ENCODE data around the gene DCP2. TPM values are rescaled to one million over a fixed set of nuclear protein-coding genes. Genes with fewer than 3 reads are reported as not detected.

The DCP2 gene
- total RNA-seq, 5 donors from 2014 or later (not counting 1 experiment from before 2014, with no cell fraction given) = 68.6 to 88.5 (median 71.9) TPM

DNA sequence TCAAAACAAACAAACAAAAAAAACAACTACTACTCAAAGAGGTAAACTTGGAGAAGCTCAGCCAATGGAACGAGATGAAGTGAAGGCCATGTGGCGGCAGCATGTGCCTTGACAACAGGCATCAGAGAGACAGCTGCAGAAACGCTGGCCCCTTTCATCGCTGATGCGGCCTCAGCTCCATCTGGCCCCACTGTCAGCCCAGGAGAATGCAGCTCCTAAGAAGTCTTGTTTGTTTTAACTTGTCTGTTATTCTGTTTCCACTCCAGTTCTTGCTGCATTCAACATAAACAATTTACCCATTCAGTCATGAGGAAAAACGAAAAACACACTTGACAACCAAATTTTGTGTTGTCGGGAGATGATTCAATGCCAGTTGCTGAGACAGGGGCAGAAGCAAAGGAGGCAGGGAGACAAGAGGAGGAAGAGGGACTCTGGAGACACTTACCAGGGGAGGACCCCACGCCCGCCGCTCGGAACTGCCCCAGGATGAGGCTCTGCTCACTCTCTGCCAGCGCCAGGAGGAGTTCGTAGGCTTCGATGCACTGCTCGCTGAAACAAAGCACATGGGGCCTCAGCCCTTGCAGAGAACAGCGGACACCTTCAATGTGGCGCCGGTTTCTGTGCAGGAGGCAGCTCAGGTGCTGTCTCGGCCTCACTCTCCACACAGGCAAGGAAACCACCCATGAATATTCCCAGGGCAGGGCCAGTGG is 91.2 kb downstream of the DCP2 start:
- no peak overlapping the region for H3K4me3 ChIP-seq (ENCODE audit: control insufficient read depth in 1 of 2, extremely low read depth in 1 of 2, low read length in 1 of 2)
- no peaks in the 10 kb centered on the region for H3K27me3 ChIP-seq (replicated peaks in 1 of 2; ENCODE audit: control insufficient read depth in 2 of 2, extremely low read depth in 1 of 2, insufficient read depth in 2 of 2, low read length in 1 of 2)
- H3K36me3 ChIP-seq (ENCODE audit: control insufficient read depth in 2 of 2, extremely low read depth in 1 of 2, insufficient read depth in 1 of 2, low read length in 1 of 2) = no peaks in the 10 kb centered on the region
- 96% methylated on average over 14 of the region's 19 CpGs for WGBS (ENCODE audit: insufficient coverage)
- Mint-ChIP-seq H3K4me1 (peaks cover 23 to 43% (median 26%) of the 10 kb centered on the region in 3 donors), H3K4me3 (no peak overlapping the region), H3K27me3 (no peaks in the 10 kb centered on the region), H3K9me3 (no peaks in the 10 kb centered on the region), H3K27ac (no peak overlapping the region), H3K36me3 (peaks cover 21% of the 10 kb centered on the region)
- DNase-seq (no peak), ATAC-seq (replicated peaks in 1 of 4) (no peak)
- peaks cover 13% of the 10 kb centered on the region in 2 experiments for H3K4me1 ChIP-seq (ENCODE audit: control insufficient read depth in 1 of 2, extremely low read depth in 1 of 2, insufficient read depth in 2 of 2, low read length in 2 of 2)
- POLR2A ChIA-PET = no interaction called here
- H3K9me3 ChIP-seq = no peaks in the 10 kb centered on the region
- H3K27ac ChIP-seq (ENCODE audit: low read length) = no peak overlapping the region
- CTCF ChIA-PET = no interaction called here

DNA sequence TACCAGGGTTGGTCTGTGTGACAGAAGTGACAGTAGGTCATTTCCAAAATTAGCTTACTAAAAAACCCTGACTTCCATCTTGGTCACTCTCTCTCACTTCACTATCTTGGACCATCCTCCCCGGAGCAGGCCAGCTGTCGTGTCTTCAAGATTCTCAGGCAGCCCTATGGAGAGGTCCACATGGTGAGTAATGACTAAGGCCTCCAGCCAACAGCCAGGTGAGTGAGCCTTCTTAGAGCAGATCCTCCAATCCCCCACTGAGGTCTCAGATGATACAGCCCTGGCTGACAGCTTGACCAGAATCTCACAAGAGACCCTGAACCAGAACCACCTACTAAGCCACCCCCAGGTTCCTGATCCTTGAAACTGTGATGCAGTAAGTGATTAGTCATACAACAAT is 92.0 kb downstream of the DCP2 start:
- Mint-ChIP-seq H3K27ac (peak overlapping the region in 1 of 2 donors; percentile 11), H3K4me3 (no peak overlapping the region), H3K27me3 (no peaks in the 10 kb centered on the region), H3K4me1 (peaks cover 23 to 43% (median 26%) of the 10 kb centered on the region in 3 donors), H3K36me3 (peaks cover 21% of the 10 kb centered on the region), H3K9me3 (no peaks in the 10 kb centered on the region)
- no peak for ATAC-seq (replicated peaks in 1 of 4)
- POLR2A ChIA-PET = no interaction called here
- no peak for DNase-seq
- no peak overlapping the region for H3K27ac ChIP-seq (ENCODE audit: low read length)
- no peak overlapping the region for H3K4me3 ChIP-seq (ENCODE audit: control insufficient read depth in 1 of 2, extremely low read depth in 1 of 2, low read length in 1 of 2)
- peaks cover 14% of the 10 kb centered on the region in 2 experiments for H3K4me1 ChIP-seq (ENCODE audit: control insufficient read depth in 1 of 2, extremely low read depth in 1 of 2, insufficient read depth in 2 of 2, low read length in 2 of 2)
- no CpG with 5 or more reads among the region's 2 CpGs for WGBS (ENCODE audit: insufficient coverage)
- H3K9me3 ChIP-seq = no peaks in the 10 kb centered on the region
- no peaks in the 10 kb centered on the region for H3K27me3 ChIP-seq (replicated peaks in 1 of 2; ENCODE audit: control insufficient read depth in 2 of 2, extremely low read depth in 1 of 2, insufficient read depth in 2 of 2, low read length in 1 of 2)
- CTCF ChIA-PET = interaction anchor here in 1 of 2 donors (0.6 kb wide), 1 partner anchor 73 kb away, joined by 3 read pairs; no protein-coding TSS in a partner anchor
- H3K36me3 ChIP-seq (ENCODE audit: control insufficient read depth in 2 of 2, extremely low read depth in 1 of 2, insufficient read depth in 1 of 2, low read length in 1 of 2) = no peaks in the 10 kb centered on the region

Other genes with a start within 250 kb of the DCP2 start
- gene APC, start 238.9 kb upstream of the DCP2 start, total RNA-seq = 10 to 100 TPM; 33.0 to 45.0 (median 39.7) TPM
- 10 to 100 TPM; 34.6 to 44.9 (median 40.4) TPM for gene SRP19, start 115.5 kb upstream of the DCP2 start, total RNA-seq
- gene REEP5, start 54.6 kb upstream of the DCP2 start, total RNA-seq = 10 to 100 TPM; 23.0 to 71.1 (median 53.2) TPM